Memory B cell (primary cell): Measurements from ENCODE around the gene OVCA2.

Source experiments
- ATAC-seq: fragments of 150-1000 bp; cut with Tn5 transposase; 2 replicates; pipeline ENCODE4 v1.10.0; 2021; ENCODE audit warnings: low read depth, mild to moderate bottlenecking, moderate library complexity
- DNase-seq, 2 donors: peaks; one replicate each; pipeline ENCODE4 v3.0.0; 2022; ENCODE audit warnings: low spot score in 2 of 2
- H3K27ac Mint-ChIP-seq: one replicate; pipeline ENCODE4 v1.8.0; 2022; ENCODE audit warnings: mild to moderate bottlenecking, moderate library complexity, mixed read lengths
- H3K27me3 Mint-ChIP-seq: one replicate; pipeline ENCODE4 v1.8.0; 2022; ENCODE audit warnings: mixed read lengths
- H3K36me3 Mint-ChIP-seq: one replicate; pipeline ENCODE4 v1.8.0; 2022; ENCODE audit warnings: mild to moderate bottlenecking, mixed read lengths
- H3K4me1 Mint-ChIP-seq: one replicate; pipeline ENCODE4 v1.8.0; 2022; ENCODE audit warnings: mixed read lengths
- H3K4me3 Mint-ChIP-seq: one replicate; pipeline ENCODE4 v1.8.0; 2022; ENCODE audit warnings: mild to moderate bottlenecking, moderate library complexity, mixed read lengths
- H3K9me3 Mint-ChIP-seq: one replicate; pipeline ENCODE4 v1.8.0; 2022; ENCODE audit warnings: mixed read lengths

OVCA2 gene

GRCh38 chr17:2049333-2050299, 7.8 kb downstream of the OVCA2 start:
- DNase-seq = peak; percentile 87 to 90
- ATAC-seq = peak; percentile 76
- no peaks in the 10 kb centered on the region for H3K9me3 Mint-ChIP-seq
- peak overlapping the region; percentile 74 for H3K27ac Mint-ChIP-seq
- H3K27me3 Mint-ChIP-seq = peaks cover 16% of the 10 kb centered on the region
- H3K36me3 Mint-ChIP-seq = no peaks in the 10 kb centered on the region
- H3K4me1 Mint-ChIP-seq = peaks cover 20% of the 10 kb centered on the region
- H3K4me3 Mint-ChIP-seq = peak overlapping the region; percentile 74

DNA sequence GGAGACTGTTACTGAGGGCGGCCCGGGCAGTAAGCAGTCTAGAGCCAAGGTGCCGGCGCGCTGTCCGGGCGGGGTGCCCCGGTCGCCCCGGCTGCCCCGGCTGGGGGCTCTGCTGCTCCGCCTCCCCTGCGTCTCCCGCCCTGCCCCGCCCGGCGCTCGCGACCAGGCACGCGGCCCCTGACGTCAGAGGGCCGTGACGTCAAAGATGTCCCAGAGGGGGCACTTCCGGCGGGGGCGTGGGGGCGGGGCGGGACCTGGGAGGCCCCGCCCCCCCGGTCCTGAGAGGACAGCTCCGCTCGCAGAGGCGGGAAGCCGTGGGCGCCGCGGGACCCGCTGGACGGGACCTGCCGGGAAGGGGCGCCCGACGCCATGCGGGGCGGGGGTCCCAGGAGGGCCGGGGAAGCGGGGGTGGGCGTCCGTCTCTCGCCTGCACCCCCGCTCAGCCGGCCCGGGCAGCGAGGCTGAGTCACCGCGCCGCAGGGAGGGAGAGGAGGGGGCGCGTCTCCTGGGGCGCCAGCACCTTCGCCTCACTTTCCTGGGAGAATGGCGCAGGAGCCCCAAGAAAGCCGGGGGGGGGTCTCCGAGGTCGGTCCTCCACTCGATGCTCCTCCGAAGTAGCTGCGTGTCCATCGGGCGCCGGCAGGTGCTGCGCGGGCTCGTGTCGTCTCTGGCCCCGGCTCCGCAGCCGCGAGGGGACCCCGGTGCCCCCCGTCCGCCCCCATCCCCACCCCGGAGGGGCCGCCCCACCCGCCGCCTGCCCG, 8.7 kb downstream of the OVCA2 start:
- ATAC-seq = peak; percentile 35
- H3K9me3 Mint-ChIP-seq = no peaks in the 10 kb centered on the region
- no peak overlapping the region for H3K4me3 Mint-ChIP-seq
- DNase-seq = no peak
- no peaks in the 10 kb centered on the region for H3K36me3 Mint-ChIP-seq
- H3K27me3 Mint-ChIP-seq = peaks cover 18% of the 10 kb centered on the region
- H3K27ac Mint-ChIP-seq = peak overlapping the region; percentile 58
- peaks cover 19% of the 10 kb centered on the region for H3K4me1 Mint-ChIP-seq

DNA sequence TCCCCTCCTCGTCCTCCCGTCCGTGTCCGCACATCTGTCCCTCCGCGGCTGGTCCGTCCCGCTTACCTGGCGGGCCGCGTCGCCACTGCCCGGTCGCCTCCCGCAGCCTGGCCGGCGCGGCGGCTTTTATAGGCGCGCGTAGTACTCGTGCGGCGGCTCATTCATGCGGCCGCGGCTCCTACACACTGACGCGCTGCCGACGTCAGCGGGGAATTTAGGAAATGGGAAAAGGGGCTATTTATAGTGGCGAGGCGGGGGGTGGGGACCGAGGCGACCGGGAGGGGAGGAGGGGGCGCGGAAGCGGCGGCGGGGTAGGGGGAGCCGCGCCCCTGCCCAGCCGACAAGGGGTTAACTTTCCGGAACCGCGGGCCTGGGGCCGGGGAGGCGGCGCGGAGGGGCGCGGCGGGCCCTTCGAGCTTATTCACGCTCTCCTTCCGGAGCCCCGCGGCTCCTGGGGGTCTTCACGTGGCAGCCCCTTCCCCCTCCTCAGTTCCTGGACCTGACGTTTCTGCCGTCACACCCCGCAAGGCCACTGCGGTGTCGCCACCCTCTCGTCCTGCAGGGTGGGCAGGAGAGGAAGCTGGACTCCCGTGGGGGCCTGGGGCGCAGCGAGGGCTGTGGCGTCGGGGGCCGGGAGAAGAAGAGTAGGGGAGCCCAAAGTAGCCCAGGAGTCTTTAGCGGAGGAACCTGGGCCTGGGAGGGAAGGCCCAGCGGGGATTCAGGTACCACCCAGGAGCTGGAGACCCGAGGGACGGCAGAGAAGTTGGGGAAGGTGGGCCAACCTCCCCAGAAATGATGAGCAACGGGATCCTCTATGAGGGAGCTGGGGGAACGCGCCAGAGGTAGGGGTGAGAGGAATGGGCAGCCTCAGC, 9.5 kb downstream of the OVCA2 start:
- Mint-ChIP-seq H3K4me1 (peaks cover 19% of the 10 kb centered on the region), H3K9me3 (no peaks in the 10 kb centered on the region), H3K36me3 (no peaks in the 10 kb centered on the region), H3K27me3 (peaks cover 18% of the 10 kb centered on the region), H3K27ac (peak overlapping the region; percentile 58), H3K4me3 (peak overlapping the region; percentile 43)
- no peak for ATAC-seq
- no peak for DNase-seq

DNA sequence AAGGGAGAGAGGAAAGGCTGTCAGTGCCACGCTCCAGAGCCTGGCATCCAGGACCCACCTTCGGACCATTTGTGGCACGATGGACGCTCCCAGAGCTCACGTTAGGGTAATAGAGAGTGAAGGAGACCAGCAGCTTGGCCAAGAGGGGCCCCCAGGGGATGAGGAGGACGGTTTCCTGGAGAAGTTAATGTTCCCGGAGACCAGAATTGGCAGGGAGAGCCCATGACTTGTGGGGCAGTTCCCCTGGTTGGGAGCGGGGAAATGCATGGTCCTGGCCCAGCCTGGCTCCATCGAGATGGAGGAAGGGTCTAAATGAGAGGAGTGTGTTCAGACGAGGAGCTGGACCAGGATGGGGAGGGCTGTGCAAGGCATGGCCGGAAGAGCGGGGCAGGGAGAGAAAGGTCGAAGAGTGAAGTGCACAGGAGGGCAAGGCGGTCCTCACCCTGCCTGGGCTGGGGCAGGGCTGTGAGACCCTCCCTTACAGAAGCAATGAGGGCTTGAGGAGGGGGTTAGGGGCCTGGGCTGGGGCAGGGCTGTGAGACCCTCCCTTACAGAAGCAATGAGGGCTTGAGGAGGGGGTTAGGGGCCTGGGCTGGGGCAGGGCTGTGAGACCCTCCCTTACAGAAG, 10.2 kb downstream of the OVCA2 start:
- no peaks in the 10 kb centered on the region for H3K36me3 Mint-ChIP-seq
- ATAC-seq (no peak), DNase-seq (no peak)
- H3K4me3 Mint-ChIP-seq = peak overlapping the region; percentile 37
- no peaks in the 10 kb centered on the region for H3K9me3 Mint-ChIP-seq
- peak overlapping the region; percentile 18 for H3K27ac Mint-ChIP-seq
- peaks cover 18% of the 10 kb centered on the region for H3K27me3 Mint-ChIP-seq
- peaks cover 19% of the 10 kb centered on the region for H3K4me1 Mint-ChIP-seq

DNA sequence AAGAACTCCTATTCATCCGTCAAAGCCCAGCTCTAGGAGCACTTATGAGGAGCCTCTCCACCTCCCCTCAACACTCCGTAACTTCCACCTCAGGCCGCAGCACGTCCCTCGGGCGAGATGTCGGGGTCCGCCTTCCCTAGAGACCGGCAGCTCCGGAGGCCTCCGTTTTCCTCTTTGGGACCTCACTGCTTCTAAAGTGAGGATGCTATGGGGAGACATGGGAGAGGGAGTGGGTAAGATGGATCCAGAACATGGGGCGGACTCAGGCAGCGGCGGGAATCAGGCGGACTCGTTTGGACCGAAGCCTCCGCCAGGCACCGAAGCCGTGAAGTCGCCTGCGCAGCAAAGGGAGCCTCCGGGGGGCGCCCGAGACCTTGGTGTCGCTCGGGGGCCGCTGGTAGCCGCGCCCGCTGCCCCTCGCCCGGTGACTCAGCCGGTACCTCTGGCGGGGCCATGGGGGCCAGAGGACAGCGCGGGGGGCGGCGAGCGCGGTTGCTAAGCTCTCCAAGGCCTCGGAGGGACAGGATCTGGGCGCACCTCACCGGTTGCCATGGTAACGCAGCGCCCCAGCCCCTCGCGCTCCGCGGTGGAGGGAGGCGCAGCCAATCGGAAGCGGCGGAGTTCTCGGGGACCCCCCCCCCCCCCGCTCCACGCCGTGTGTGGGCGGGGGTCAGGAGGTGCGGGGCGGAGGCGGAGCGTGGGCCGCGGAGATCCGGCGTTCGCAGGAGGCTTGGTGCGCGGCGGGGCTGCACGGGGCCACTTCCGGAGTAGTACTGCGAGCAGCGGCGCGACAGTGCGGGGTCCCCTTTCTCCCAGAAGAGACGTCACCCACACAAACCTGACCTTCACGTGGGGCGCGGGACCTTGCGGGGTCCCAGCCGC, 11.8 kb downstream of the OVCA2 start:
- Mint-ChIP-seq H3K9me3 (no peaks in the 10 kb centered on the region), H3K36me3 (no peaks in the 10 kb centered on the region), H3K27me3 (peaks cover 14% of the 10 kb centered on the region), H3K4me3 (peak overlapping the region; percentile 80), H3K4me1 (peaks cover 15% of the 10 kb centered on the region), H3K27ac (peak overlapping the region; percentile 55)
- ATAC-seq (no peak), DNase-seq (peak; percentile 64 to 78)

- H3K27me3 Mint-ChIP-seq = peaks cover 14% of the 10 kb centered on the region
- H3K27ac Mint-ChIP-seq = no peak overlapping the region
- ATAC-seq = no peak
- no peaks in the 10 kb centered on the region for H3K9me3 Mint-ChIP-seq
- peak in 1 of 2 donors; percentile 54 for DNase-seq
- H3K4me1 Mint-ChIP-seq = peaks cover 18% of the 10 kb centered on the region
- no peaks in the 10 kb centered on the region for H3K36me3 Mint-ChIP-seq
- H3K4me3 Mint-ChIP-seq = peak overlapping the region; percentile 80
Observed at GRCh38 chr17:2054262-2054511, 12.4 kb downstream of the OVCA2 start.

DNA sequence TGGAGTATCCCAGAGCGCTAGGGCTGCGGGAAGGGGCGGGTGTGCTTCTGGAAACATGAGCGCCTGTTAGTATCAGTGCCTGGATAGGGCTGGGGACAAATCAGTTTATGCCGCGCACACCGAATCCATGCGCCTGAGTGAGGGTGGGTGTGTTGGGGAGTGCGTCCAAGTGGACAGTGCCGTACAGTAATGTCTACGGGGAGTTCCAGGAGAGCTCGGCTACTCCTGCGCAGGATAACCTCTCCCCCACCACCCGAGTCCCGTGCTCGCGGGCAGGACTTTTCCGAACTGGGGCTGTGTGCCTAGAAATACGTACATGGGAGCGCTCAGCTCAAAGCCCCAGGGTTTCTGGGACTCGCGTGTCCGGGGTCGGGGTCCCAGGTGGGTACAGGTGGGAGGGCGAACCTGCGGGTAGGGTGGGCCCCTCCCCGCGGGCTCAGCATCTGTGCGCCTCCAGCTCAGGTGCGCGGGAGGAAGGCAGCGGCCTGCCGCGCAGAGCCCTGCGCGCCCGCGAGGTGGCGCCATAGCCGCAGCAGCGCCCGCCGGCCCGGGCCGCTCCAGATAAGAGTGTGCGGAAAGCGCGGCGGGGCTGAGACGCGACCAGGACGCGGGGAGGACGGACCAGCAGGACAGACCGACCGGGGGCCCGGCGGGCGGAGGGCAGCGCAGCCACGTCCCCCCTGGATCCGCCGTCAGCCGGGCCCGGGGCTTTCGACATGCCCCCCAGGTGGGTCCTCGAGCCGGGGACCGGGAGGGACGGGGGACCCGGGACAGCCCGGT, 12.9 kb downstream of the OVCA2 start, which contains the start of gene HIC1:
Gene HIC1 (plus strand): TSS at position 592 of the 780 bp plus-strand sequence. CDS start 1,588 bp downstream, outside the sequence.
- Mint-ChIP-seq H3K4me3 (peak within 1 kb of the TSS; percentile 80), H3K4me1 (peaks cover 22% of the 10 kb centered on the region), H3K9me3 (no peaks in the 10 kb centered on the region), H3K27ac (peak within 1 kb of the TSS; percentile 55), H3K36me3 (no peaks in the 10 kb centered on the region), H3K27me3 (peaks cover 14% of the 10 kb centered on the region)
- DNase-seq (peak; percentile 86 to 93), ATAC-seq (peak; percentile 44)

GRCh38 chr17:2055292-2056205, 13.7 kb downstream of the OVCA2 start:
- H3K9me3 Mint-ChIP-seq = no peaks in the 10 kb centered on the region
- H3K27ac Mint-ChIP-seq = no peak overlapping the region
- peak overlapping the region; percentile 77 for H3K4me3 Mint-ChIP-seq
- peak; percentile 2 for ATAC-seq
- H3K27me3 Mint-ChIP-seq = peaks cover 16% of the 10 kb centered on the region
- peak in 1 of 2 donors; percentile 53 for DNase-seq
- peaks cover 26% of the 10 kb centered on the region for H3K4me1 Mint-ChIP-seq
- peaks cover 4% of the 10 kb centered on the region for H3K36me3 Mint-ChIP-seq

- ATAC-seq (no peak), DNase-seq (peak; percentile 48 to 62)
- Mint-ChIP-seq H3K4me3 (peak overlapping the region; percentile 77), H3K27me3 (peaks cover 16% of the 10 kb centered on the region), H3K36me3 (peaks cover 6% of the 10 kb centered on the region), H3K27ac (peak overlapping the region; percentile 17), H3K4me1 (peaks cover 28% of the 10 kb centered on the region), H3K9me3 (no peaks in the 10 kb centered on the region)
Observed at GRCh38 chr17:2056206-2057174, 14.7 kb downstream of the OVCA2 start.

- Mint-ChIP-seq H3K4me3 (peak overlapping the region; percentile 8), H3K4me1 (peaks cover 21% of the 10 kb centered on the region), H3K9me3 (no peaks in the 10 kb centered on the region), H3K27me3 (peaks cover 10% of the 10 kb centered on the region), H3K36me3 (peaks cover 6% of the 10 kb centered on the region), H3K27ac (no peak overlapping the region)
- ATAC-seq (no peak), DNase-seq (no peak)
Observed at GRCh38 chr17:2057175-2057759, 15.4 kb downstream of the OVCA2 start.
